GM18499 (cell line): Measurements from ENCODE around the gene PALLD.

ENCODE experiments used
- ATAC-seq: cut with Tn5 transposase; IDR thresholded peaks from one replicate; pipeline ENCODE4 v1.9.1; 2021; ENCODE audit warnings: moderate number of reproducible peaks; ENCODE audit not compliant: insufficient read depth, unreplicated experiment

The PALLD gene

DNA sequence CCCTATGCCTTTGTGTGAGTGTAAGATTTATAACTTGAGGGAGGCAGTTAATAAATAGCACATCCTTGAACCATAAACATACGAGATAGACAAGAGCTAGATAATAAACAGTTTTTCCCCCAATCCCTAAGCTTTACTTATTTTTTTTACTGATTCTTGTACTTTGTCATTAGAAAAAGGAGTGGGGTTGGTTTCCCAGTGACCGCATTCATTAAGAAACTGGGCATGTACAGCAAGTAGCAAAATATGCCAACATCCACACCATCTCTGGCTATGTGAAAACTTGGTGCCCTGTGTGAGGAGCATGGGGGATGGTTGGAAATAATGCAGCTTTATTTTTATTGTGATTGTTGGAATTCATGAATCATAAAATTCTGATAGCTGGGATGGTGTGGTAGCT is 337.0 kb downstream of the PALLD start:
- ATAC-seq, result no peak

DNA sequence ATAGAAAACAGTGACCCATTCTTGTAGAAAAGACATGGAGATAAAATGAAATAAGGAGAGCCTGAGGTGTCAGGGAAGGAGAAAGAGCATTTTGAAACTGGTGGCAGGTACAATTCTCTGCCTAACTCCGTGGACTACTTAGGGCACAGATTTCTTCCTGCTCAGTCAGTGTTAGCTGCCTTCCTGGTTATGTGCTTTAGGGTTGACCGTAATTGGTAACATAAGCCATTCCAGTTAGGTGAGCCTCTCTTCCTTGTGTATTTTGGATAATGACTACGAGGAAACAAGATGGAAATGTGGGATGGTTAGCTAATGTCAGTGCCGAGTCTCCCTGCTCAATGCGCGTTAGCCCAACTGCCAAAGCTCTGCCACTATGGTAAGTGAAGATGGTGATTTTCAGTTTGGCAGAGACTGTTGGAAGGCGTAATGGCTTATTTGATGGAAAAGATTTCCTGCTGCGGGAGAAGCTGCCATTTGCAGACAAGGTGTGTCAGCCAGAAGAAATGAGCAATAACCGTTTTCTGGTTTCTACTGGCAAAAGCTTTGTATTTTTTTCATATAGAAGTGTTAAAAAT is 339.1 kb downstream of the PALLD start:
- no peak for ATAC-seq

DNA sequence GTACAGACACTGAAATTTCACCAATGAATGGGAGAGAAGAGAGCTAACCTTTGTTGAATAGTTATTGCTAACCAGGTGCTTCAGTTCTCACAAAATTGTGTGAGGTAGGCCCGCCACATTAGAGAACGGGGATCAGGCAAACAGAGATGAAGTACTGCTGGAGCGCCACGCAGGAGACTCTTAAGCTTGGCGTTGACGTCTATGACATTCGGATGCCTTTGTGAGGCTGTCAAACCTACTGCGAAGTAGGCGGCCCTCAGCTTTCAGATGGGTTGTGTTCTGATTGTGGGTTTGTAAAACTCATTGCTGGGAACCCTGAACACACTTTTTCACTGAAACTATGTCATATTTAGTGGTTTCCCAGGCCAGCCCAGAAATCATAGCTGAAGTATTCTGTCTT is 339.6 kb downstream of the PALLD start:
- no peak for ATAC-seq

DNA sequence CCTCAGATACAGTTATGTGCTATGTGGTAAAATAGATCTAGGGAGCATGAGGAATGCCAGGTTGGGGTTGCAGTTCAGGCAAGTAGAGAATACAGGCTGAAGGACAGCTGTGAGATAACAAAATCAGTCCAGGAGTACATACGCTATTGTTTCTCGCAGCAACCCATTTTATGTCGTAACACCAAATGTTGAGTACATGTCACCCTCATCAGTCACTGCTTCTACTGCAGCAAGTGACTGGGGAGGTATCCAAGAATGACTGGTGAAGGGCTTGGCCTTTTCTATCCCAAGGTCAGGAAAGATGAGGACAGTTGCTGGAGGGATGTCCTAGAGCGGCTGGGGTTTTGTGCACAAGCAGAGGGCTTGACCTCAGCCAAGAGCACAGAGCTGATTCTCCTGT is 341.1 kb downstream of the PALLD start:
- ATAC-seq, result no peak

DNA sequence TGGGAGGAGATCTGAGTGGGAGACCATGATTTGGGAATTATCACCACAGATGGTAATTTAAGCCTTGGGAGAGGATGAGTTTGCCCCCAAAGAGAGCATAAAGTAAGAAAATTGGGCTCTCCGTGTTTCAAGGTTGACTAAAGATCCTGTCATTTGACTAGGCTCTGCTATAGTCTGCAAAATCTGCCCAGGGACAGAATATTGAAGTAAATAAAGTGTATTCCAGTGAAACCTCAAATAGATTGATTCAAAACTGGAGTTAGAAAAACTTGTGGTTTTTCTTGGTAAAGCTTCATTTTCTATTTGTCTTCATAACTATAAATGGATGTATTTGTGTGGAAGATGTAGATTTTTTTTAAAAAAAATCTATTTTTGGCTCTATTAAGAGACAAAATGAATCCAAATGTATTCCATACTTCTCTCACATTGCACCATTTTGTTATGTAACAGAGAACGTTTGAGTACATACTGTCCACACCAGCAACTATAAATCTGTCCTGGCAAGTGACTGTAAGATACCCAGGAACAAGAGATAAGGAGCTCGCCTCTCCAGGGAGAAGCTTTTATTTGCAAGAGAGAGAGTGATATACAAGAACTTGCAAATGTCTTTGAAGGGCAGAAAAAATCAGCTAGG is 343.0 kb downstream of the PALLD start:
- no peak for ATAC-seq

DNA sequence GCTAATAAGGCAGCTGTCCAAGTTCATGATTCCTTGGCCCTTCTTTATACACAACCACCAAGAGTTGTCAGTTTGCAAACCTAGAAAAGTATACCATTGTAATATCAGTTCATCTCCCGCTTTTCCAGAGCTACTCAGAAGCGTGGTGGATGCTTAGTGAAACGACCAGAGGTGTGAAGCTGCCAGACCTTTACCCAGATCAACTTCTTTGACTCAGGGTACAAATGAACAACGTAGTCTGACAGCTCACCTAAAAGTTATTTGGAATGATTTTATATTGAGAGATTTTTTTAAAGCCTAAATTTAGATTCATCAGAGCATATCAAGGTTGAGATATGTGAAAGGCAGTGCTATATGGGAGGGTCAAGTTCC is 343.5 kb downstream of the PALLD start:
- ATAC-seq, result no peak

DNA sequence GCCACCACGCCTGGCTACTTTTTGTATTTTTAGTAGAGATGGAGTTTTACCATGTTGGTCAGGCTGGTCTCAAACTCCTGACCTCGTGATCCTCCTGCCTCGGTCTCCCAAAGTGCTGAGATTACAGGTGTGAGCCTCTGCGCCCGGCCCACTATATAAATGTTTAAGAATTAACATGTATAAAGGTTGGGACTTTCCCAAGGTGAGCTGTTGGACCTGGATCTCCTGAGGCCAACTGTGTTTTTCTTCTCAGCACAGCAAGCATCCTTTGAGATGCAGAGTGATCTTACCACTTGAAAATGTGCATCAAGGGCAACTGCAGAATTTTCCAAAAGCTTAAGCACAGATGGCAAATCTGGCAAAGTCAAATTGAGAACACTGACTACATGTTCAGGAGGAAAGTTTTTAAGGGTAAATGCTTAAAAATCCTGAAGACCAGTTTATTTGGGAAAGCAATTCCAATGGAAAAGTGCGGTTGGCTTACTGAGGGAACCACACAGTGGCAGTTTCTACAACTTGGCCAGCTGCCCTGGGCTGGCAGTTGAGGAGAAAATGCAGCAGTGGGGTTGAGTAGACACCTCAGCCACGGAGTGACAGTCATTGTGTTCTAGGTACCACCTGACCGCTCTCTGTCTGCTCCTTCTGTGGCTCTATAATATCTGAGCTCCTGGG is 344.3 kb downstream of the PALLD start:
- no peak for ATAC-seq

DNA sequence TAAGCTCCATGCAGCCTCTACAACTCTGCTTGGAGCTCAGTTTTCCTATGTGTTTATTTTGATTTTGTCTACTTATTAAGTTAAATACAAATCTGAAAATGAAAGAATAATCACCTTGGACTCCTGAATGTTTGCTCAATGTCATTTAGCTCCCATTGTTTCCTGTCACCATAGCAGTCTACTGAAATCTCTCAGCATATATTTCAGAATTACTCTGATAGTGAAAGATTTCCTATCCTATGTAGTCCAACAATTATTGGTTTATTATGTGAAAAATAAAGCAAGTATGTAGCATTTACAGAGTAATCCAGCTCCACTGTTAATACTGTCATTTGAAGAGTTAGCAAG is 344.8 kb downstream of the PALLD start:
- ATAC-seq, result no peak

DNA sequence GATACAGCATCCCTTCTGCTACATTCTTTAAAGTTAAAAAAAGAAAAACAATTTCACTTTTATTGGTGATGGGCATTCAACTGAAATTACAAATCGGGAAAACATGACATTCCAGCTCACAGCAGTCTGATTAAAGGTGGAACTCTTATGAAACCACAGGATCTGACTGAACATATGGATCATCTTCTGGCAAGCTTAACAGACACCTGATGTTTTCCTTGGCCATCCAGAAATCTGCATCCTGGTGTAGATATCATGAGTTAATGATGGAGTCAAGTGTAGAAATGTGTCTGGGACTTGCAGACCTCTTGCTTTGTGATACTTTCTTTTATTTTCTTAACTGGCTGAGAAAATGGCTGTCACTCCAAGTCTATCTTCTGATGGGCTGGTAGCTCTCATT is 345.3 kb downstream of the PALLD start:
- no peak for ATAC-seq

DNA sequence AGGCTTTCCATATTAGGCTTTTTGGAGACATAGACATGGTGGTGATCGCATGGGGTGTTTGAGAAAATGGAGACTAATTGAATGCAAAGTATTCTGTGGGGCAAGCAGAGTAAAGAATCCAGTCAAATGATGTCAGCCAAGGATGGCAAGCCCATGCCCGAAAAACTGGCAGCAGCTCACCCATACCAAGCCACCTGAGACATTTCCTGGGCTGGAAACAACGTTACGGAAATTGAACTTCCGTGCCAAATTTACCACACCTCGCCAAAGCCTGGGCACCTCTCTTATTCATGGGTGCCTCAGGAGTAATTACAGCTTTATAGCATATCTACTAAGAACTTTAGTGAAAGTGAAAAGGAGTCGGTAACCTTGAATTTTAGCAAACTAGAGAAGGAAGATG is 346.8 kb downstream of the PALLD start:
- ATAC-seq, result no peak

DNA sequence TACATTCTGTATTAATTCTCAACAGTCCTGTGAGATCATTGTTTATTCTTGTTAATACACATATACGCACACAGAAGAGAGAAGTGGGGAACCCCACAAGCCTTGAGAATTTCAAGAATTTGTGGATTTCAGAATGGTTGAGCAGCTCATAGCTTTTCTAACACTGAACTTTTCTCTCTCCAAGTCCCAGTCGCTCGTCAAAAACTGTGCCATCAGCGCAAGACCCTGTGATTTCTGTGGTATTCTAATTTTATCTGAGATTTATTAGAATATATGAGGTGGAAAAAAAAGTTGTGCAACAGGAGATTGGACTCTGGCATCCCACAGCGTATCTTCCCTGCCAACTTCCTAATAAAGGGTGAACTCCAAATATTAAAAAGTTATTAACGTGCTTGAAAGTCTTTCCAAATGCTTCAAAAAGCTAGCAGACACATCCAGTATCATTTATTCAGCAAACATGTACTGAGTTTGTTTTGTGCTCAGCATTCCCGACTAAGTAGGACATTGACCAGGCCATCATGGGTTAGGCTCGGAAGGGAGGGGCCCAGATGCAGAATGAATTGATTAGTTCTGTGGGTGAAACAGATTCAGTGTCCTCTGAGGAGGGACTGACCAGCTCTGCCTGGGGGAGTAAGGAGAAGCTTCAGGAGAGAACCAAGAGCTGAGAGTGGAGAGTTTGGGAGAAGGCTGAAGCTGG is 347.6 kb downstream of the PALLD start:
- no peak for ATAC-seq

DNA sequence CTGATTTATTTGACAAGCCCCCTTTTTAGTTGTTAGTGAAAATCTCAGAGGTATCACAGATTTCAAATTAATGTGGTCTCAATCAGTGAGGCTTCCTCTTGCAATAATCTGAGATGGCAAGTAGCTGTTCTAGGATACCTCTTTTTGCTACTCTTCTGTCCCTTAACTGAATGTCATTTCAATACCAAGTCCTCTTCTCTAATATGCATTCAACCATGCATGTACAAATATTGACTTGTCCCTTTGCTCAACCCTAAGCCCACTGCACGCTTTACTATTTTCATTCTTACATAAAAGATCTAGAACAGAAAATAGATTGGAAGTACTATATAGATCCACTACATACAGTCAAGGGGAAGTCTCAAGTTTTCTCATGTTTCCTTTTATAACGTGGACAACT is 349.0 kb downstream of the PALLD start:
- ATAC-seq, result no peak

DNA sequence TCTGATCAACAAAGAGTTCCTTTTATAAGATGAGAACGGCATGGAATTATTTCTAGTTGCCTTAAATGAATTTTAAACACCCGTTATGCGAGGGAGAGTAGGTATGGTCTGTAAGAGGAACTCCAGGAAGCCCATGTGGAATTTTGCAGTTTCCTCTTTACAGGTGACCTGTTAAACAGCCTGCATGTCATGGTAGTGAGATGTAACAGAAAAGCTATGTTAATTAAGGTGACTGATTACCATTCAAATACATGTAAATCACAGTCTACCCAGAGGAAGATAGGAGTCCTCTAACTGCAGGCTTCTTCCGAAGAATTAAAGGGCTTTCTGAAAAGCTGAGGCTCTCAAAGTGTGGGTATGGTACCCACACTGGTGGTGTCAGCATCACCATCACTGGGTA is 349.6 kb downstream of the PALLD start:
- ATAC-seq, result no peak

DNA sequence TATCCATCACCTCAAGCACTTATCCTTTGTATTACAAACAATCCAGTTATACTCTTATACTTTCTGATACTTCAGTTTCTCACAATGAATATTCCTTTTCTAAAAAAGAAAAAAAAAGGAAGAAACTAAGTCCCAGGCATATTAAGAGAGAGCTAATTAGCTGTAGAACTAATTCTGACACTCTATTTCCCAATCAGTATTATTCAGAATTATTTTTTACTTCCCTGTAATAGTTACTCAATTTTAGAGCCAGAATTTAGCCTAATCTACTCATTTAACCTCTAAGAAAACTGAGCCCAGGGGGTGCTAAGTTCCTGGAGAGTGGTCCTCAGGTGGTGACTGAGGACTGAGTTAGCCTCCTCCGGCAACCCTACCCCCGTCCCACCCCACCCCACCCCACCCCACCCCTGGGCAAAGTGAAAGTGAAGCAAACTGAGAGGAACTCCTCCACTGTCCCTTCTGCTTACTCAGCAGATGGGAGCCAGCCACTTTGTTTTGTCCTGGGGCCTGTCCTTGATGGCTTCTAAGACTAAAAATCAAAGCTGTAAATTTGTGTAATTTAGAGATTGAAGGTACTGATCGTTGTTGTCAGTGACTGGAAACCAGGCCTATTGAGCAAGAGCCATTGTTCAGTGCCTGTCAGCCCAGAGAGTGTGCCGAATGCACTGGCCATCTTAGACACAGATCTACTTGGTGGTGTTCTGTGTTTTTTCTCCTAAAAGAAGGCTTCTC is 351.1 kb downstream of the PALLD start:
- ATAC-seq, result no peak

DNA sequence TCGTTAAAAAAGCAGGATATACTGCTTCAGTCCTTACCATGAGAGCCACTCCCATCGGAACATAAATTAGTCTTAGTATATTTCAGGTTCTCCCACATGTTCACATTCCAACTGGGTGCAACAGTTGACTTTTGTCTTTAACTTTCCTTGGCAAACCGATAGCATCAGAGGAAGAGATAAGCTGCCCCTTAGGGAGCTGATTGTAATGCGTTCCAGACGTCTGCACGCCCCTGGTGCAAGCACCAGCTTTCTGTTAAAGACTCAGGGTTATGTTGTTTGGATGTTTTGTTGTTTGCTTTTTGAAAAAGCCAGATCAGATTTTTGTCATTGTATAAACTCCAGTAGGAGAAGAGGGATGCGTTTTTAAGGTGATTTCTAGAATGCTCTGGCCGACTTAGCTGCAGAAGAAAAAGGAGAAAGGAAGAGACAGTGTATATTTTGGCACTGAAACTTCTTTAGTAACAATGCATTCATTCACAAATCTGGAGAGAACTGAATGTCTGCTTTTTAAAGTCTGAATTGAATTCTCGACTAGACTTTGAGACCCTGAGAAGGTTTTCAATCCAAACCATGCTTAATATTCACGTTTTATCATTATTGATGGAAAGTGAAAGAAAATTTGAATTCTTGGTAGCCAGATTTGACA is 352.3 kb downstream of the PALLD start:
- ATAC-seq, result no peak

DNA sequence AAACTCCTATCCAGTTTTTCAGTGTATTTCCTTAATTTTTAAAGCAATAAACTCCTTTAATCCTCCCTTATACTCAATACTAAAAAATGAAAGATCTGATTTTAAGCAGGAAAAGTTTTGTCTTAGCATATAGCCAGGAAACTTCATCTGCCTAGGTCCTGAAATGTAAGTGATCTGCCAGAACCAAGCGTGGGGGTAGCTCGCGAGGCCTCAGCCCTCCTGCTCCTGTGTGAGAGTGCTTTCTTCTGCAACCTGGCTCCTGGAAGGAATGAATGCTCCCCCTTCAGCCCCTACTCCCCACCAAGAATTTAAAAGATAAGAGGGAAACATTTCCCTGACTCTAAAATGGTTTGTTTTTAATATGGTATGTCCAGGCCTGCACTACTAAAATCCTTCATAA is 353.1 kb downstream of the PALLD start:
- no peak for ATAC-seq

DNA sequence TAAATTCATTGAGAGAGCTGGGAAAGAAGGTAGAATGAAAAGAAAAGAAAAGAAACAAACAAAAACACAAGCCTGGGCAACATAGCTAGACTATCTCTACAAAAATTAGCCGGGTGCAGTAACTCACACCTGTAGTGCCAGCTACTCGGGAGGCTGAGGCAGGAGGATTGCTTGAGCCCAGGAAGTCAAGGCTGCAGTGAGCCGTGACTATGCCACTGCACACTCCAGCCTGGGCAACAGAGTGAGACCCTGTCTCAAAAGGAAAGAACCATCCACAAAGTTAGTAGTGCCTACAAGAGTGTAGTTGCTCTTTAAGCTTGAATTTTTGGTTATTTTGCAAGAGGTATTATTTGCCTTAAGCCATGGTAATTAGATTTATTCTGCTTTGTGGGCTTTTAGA is 355.5 kb downstream of the PALLD start:
- ATAC-seq, result no peak

DNA sequence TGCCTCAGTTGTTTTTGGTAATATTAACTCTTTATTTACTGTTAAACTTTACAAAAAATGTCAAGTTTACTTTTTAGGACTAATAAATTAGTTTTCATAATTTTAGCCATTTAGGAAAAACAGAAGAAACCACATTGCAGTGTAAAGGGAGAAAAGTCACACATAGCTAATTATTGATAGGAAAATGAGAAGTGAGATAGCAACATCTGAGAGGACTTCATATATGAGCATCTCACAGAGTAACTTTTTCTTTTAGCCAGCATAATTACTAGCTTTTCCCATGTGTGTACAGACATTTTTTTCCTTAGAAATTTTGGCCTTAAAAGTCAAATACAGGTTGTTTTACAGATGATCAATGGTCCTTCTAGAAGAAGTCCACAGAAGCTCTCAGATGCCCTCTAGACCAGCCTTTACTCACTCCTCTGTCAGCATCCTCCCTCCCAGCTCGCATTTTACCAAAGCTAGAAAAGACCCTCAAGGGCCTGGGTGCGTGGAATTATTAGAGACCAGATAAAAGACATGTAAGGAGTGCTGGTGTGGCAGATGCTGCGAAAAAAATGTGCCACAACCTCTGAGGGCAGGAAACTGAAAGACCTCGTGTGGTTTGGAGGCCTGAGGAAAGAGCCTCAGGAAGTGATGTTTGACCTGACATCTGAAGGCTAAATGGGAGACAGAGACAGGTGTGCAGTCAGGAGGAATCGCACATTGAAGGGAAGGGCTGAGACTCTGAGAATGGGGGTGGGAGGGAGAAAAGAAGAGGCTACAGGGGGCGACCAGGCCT is 356.3 kb downstream of the PALLD start:
- ATAC-seq, result peak; percentile 41

DNA sequence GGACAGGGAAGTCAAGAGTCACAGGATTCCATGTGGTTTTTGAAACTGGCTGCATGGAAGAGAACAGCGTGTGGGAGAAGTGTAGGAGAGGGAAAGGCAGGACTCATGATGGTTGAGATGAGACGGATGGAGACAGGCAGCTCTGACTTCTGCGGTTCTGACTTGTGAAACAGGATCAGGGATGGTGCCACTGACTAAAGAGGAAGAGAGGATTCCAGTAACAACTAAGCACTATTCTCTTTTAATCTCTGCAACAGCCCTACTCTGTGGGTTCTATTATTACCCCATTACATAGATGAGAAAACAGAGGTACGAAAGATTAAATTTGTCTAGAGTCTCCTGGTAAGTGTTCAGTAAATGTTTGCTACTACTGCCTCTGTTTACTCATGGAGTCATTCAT is 356.9 kb downstream of the PALLD start:
- peak; percentile 48 for ATAC-seq
